Stromal cell of bone marrow (primary cell): ENCODE results near the gene ANKMY1.
A peak's percentile ranks its signal among the peaks of the same experiment; 100 is the strongest.

Source experiments
- DNase-seq: peaks from one replicate; pipeline ENCODE4 v3.0.0-alpha.2; 2012; ENCODE audit warnings: low read depth

Gene ANKMY1

GRCh38 chr2:240520130-240520973 is 37.4 kb downstream of the ANKMY1 start:
- no peak for DNase-seq

GRCh38 chr2:240519396-240520129 is 38.2 kb downstream of the ANKMY1 start:
- peak; percentile 36 for DNase-seq

- no peak for DNase-seq
These were observed 38.8 kb downstream of the ANKMY1 start for GRCh38 chr2:240518981-240519380.

- DNase-seq: no peak
These were observed 40.4 kb downstream of the ANKMY1 start for GRCh38 chr2:240517342-240517741.

- no peak for DNase-seq
These were observed 43.2 kb downstream of the ANKMY1 start for GRCh38 chr2:240514631-240515030.

- DNase-seq: peak; percentile 77
These were observed 44.1 kb downstream of the ANKMY1 start for GRCh38 chr2:240513549-240514287.

GRCh38 chr2:240512666-240513535 is 44.9 kb downstream of the ANKMY1 start:
- DNase-seq: no peak

- no peak for DNase-seq
These were observed 45.7 kb downstream of the ANKMY1 start for GRCh38 chr2:240512109-240512485.

- no peak for DNase-seq
These were observed 46.3 kb downstream of the ANKMY1 start for GRCh38 chr2:240511351-240512108.

GRCh38 chr2:240510513-240511210 is 47.1 kb downstream of the ANKMY1 start:
- DNase-seq: no peak

GRCh38 chr2:240509667-240510512 is 47.9 kb downstream of the ANKMY1 start:
- DNase-seq: no peak

GRCh38 chr2:240508832-240509545 is 48.8 kb downstream of the ANKMY1 start:
- DNase-seq: no peak

GRCh38 chr2:240507778-240508251 is 50.0 kb downstream of the ANKMY1 start:
- no peak for DNase-seq

- no peak for DNase-seq
These were observed 50.6 kb downstream of the ANKMY1 start for GRCh38 chr2:240507060-240507777.

- DNase-seq: no peak
These were observed 51.3 kb downstream of the ANKMY1 start for GRCh38 chr2:240506406-240507059.

GRCh38 chr2:240505910-240506309 is 51.9 kb downstream of the ANKMY1 start:
- no peak for DNase-seq

- no peak for DNase-seq
These were observed 53.9 kb downstream of the ANKMY1 start for GRCh38 chr2:240503848-240504247.
